GM18951 (cell line): ENCODE data around the gene NAV3.
"Not testable (repeated sequence)": the region's sequence is repeated elsewhere in the genome, so short reads cannot be mapped to it uniquely, and the experiment has no call there.

Experiments used
- POLR2A ChIP-seq: IDR thresholded peaks from 4 replicates; pipeline ENCODE4 v1.6.1; 2011; ENCODE audit warnings: mild to moderate bottlenecking; ENCODE audit not compliant: insufficient read length, insufficient read depth; ENCODE audit errors: extremely low read depth
- in situ Hi-C: fragments of 300-500 bp; cut with MboI; formaldehyde crosslinking; loops from one replicate; pipeline ENCODE4 v1.12.0; 2022; ENCODE audit warnings: low sequenced_read_pairs, mixed read lengths, inconsistent platforms; ENCODE audit not compliant: unreplicated experiment

Gene NAV3

GRCh38 chr12:78086553-78087362 is 256.1 kb downstream of the NAV3 start:
- in situ Hi-C loops, result no loop called here
- TF ChIP-seq POLR2A, result no peak

- in situ Hi-C loops, result no loop called here
- no peak for TF ChIP-seq POLR2A
Observed at GRCh38 chr12:78087363-78087675, 256.6 kb downstream of the NAV3 start.

- TF ChIP-seq POLR2A, result no peak
- in situ Hi-C loops, result no loop called here
Observed at GRCh38 chr12:78088391-78088832, 257.7 kb downstream of the NAV3 start.

GRCh38 chr12:78090266-78090665 is 259.6 kb downstream of the NAV3 start:
- no peak for TF ChIP-seq POLR2A
- in situ Hi-C loops, result no loop called here

- in situ Hi-C loops, result no loop called here
- TF ChIP-seq POLR2A, result no peak
Observed at GRCh38 chr12:78095623-78096022, 264.9 kb downstream of the NAV3 start.

- in situ Hi-C loops, result no loop called here
- TF ChIP-seq POLR2A, result no peak
Observed at GRCh38 chr12:78096909-78097597, 266.4 kb downstream of the NAV3 start.

- in situ Hi-C loops, result no loop called here
- TF ChIP-seq POLR2A, result no peak
Observed at GRCh38 chr12:78099806-78100205, 269.1 kb downstream of the NAV3 start.

GRCh38 chr12:78101113-78101876 is 270.6 kb downstream of the NAV3 start:
- no peak for TF ChIP-seq POLR2A
- in situ Hi-C loops, result no loop called here

GRCh38 chr12:78101946-78102635 is 271.4 kb downstream of the NAV3 start:
- TF ChIP-seq POLR2A, result no peak
- in situ Hi-C loops, result no loop called here

- in situ Hi-C loops, result not testable (repeated sequence)
Observed at GRCh38 chr12:78102801-78103200, 272.1 kb downstream of the NAV3 start.

GRCh38 chr12:78115889-78116288 is 285.2 kb downstream of the NAV3 start:
- in situ Hi-C loops, result no loop called here
- no peak for TF ChIP-seq POLR2A

GRCh38 chr12:78118036-78118435 is 287.3 kb downstream of the NAV3 start:
- TF ChIP-seq POLR2A, result no peak
- in situ Hi-C loops, result no loop called here

- in situ Hi-C loops, result no loop called here
Observed at GRCh38 chr12:78118486-78118885, 287.8 kb downstream of the NAV3 start.

More at GRCh38 chr12:78118486-78118885, 287.8 kb downstream of the NAV3 start:
- TF ChIP-seq POLR2A, result no peak
